PFSK-1 (cell line): ENCODE results near the gene TARBP1.

Source experiments
- POLR2AphosphoS5 ChIP-seq: IDR thresholded peaks from 2 replicates; pipeline ENCODE4 v1.6.1; 2012; ENCODE audit warnings: low read depth, mild to moderate bottlenecking, control low read depth, low read length, moderate library complexity
- SIN3A ChIP-seq: IDR thresholded peaks from 2 replicates; pipeline ENCODE4 v1.6.1; 2012; ENCODE audit warnings: mild to moderate bottlenecking, low read length, moderate library complexity, borderline replicate concordance; ENCODE audit not compliant: insufficient read depth
- TAF1 ChIP-seq: IDR thresholded peaks from 2 replicates; pipeline ENCODE4 v1.6.1; 2012; ENCODE audit warnings: low read length, control low read depth, borderline replicate concordance; ENCODE audit not compliant: insufficient read depth
- TF ChIP-seq, protein P1 (sequence below), 2 experiments: IDR thresholded peaks; 2 replicates each; pipeline versions ENCODE4 v1.6.1 to v1.8.0; 2011 to 2012; ENCODE audit warnings: low read depth in 2 of 2, low read length in 2 of 2, control low read depth in 1 of 2, inconsistent platforms in 1 of 2, mild to moderate bottlenecking in 1 of 2, moderate library complexity in 1 of 2; ENCODE audit not compliant: insufficient read depth in 1 of 2

DNA sequence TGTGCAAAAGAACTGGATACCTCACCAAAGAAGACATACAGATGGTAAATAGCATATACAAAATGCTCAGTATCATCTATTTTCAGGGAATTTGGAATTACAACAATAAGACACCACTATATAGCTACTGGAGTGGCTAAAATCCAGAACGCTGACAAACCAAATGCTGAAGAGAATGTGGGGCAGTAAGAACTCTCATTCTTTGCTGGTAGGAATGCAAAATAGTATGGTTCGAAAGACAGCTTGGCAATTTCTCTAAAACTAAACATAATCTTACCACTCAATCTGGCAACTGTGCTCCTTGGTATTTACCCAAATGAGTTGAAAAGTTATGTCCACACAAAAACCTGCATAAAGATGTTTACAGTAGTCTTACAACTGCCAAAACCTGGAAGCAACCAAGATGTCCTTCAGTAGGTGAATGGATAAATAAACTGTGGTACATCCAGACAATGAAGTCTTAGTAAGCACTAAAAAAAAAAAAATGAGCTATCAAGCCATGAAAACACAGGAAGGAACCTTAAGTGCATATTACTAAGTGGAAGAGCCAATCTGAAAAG, 26.5 kb downstream of the TARBP1 start:
- TF ChIP-seq, protein P1, sequence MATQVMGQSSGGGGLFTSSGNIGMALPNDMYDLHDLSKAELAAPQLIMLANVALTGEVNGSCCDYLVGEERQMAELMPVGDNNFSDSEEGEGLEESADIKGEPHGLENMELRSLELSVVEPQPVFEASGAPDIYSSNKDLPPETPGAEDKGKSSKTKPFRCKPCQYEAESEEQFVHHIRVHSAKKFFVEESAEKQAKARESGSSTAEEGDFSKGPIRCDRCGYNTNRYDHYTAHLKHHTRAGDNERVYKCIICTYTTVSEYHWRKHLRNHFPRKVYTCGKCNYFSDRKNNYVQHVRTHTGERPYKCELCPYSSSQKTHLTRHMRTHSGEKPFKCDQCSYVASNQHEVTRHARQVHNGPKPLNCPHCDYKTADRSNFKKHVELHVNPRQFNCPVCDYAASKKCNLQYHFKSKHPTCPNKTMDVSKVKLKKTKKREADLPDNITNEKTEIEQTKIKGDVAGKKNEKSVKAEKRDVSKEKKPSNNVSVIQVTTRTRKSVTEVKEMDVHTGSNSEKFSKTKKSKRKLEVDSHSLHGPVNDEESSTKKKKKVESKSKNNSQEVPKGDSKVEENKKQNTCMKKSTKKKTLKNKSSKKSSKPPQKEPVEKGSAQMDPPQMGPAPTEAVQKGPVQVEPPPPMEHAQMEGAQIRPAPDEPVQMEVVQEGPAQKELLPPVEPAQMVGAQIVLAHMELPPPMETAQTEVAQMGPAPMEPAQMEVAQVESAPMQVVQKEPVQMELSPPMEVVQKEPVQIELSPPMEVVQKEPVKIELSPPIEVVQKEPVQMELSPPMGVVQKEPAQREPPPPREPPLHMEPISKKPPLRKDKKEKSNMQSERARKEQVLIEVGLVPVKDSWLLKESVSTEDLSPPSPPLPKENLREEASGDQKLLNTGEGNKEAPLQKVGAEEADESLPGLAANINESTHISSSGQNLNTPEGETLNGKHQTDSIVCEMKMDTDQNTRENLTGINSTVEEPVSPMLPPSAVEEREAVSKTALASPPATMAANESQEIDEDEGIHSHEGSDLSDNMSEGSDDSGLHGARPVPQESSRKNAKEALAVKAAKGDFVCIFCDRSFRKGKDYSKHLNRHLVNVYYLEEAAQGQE (IDR thresholded peaks at IDR 0.05; ENCODE audit: insufficient read depth in 1 of 2, low read depth in 2 of 2, low read length in 2 of 2): no peak
- TF ChIP-seq POLR2AphosphoS5 (no peak), TAF1 (no peak), SIN3A (no peak)
